Fibroblast of lung (primary cell): ENCODE results near the gene MAP1LC3B. TPM values are rescaled to one million over a fixed set of nuclear protein-coding genes. Genes with fewer than 3 reads are reported as not detected.
"Not testable (repeated sequence)": the region's sequence is repeated elsewhere in the genome, so short reads cannot be mapped to it uniquely, and the experiment has no call there.

ENCODE experiments used
- DNase-seq, 2 donors: peaks; one replicate each; pipeline versions ENCODE4 v3.0.0 to v3.0.0-alpha.2; 2010; ENCODE audit warnings: low read depth in 2 of 2
- H2AFZ ChIP-seq: 2 replicates; pipeline ENCODE4 v1.5.1; 2012; ENCODE audit warnings: low read length, control low read depth, inconsistent platforms
- H3K27ac ChIP-seq: 2 replicates; pipeline ENCODE4 v1.5.1; 2011; ENCODE audit warnings: low read length, control low read depth; ENCODE audit not compliant: insufficient read depth
- H3K27me3 ChIP-seq: 2 replicates; pipeline ENCODE4 v1.5.1; 2011; ENCODE audit warnings: mild to moderate bottlenecking, low read length; ENCODE audit not compliant: control insufficient read depth, insufficient read depth
- H3K36me3 ChIP-seq: 2 replicates; pipeline ENCODE4 v1.5.1; 2011; ENCODE audit warnings: low read length; ENCODE audit not compliant: control insufficient read depth, insufficient read depth
- H3K4me1 ChIP-seq: 2 replicates; pipeline ENCODE4 v1.5.1; 2011; ENCODE audit warnings: low read length; ENCODE audit not compliant: control insufficient read depth, insufficient read depth; ENCODE audit errors: extremely low read depth
- H3K4me2 ChIP-seq: 2 replicates; pipeline ENCODE4 v1.5.1; 2011; ENCODE audit warnings: low read length, control low read depth; ENCODE audit not compliant: insufficient read depth; ENCODE audit errors: extremely low read depth
- H3K4me3 ChIP-seq, 4 experiments: fragments of 200-600 bp in 1 of 4; sonication (generic) in 1 of 4; replicated peaks in 1 of 4; 2 replicates each; pipeline ENCODE4 v1.5.1; 2011 to 2016; ENCODE audit warnings: low read length in 4 of 4, low read depth in 3 of 4, mild to moderate bottlenecking in 3 of 4, control low read depth in 2 of 4, inconsistent platforms in 1 of 4, mixed read lengths in 1 of 4; ENCODE audit not compliant: insufficient read depth in 1 of 4; ENCODE audit errors: control extremely low read depth in 1 of 4
- H3K79me2 ChIP-seq: 2 replicates; pipeline ENCODE4 v1.5.1; 2012; ENCODE audit warnings: mild to moderate bottlenecking, low read length, inconsistent platforms; ENCODE audit not compliant: control insufficient read depth, insufficient read depth
- H3K9ac ChIP-seq: 2 replicates; pipeline ENCODE4 v1.5.1; 2011; ENCODE audit warnings: mild to moderate bottlenecking, low read length, control low read depth; ENCODE audit not compliant: insufficient read depth
- H3K9me3 ChIP-seq: 2 replicates; pipeline ENCODE4 v1.5.1; 2012; ENCODE audit warnings: low read depth, low read length; ENCODE audit not compliant: control insufficient read depth, insufficient read depth
- H4K20me1 ChIP-seq: 2 replicates; pipeline ENCODE4 v1.5.1; 2011; ENCODE audit warnings: low read length; ENCODE audit not compliant: control insufficient read depth, insufficient read depth; ENCODE audit errors: extremely low read depth
- EZH2 ChIP-seq: IDR thresholded peaks from 2 replicates; pipeline ENCODE4 v1.5.1; 2012; ENCODE audit warnings: low read length, control low read depth, mild to moderate bottlenecking; ENCODE audit errors: missing control alignments
- polyA plus RNA-seq, 2 donors: library from polyadenylated mRNA; depleted of rRNA in 1 of 2; stranded (reverse) in 1 of 2; unstranded in 1 of 2; fragments of >200 nt; gene quantifications; 2 replicates each; pipeline ENCODE4 v1.2.1, GENCODE V29; 2011 to 2012; ENCODE audit warnings: missing spikeins in 1 of 2
- total RNA-seq: library from RNA; depleted of rRNA; stranded (reverse); fragments of >200 nt; gene quantifications from 2 replicates; pipeline ENCODE4 v1.2.1, GENCODE V29; 2014
- TF ChIP-seq, protein P1 (sequence below), 2 donors: IDR thresholded peaks in 1 of 2; conservative IDR thresholded peaks in 1 of 2; 1 replicate in 1 of 2; 2 replicates in 1 of 2; pipeline ENCODE4 v1.5.1; 2011 to 2012; ENCODE audit warnings: low read length in 2 of 2, control low read depth in 1 of 2, inconsistent platforms in 1 of 2, low read depth in 1 of 2, mild to moderate bottlenecking in 1 of 2

Gene MAP1LC3B
- total and polyA plus RNA-seq, 2 donors (not counting 1 experiment from before 2014, with no cell fraction given), result 41.1 to 67.6 TPM

DNA sequence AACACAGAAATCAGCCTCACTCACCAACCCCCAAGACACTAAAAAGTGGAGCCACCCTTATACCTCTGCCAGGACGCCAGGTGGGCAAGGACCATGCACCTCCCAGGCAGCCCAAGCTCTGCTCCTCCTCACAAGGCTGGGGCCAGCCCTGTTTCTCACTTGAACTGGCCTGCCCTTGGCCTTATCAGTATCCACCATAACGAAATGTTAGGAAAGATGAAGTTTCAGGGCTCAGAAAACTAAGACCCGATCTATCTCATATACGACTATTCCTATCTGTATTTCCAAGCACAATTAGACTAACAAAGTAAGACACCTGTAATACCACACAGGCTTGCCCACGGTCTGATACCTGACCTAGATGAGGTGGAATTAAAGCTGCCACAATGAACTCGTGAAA is 15.5 kb upstream of the MAP1LC3B start:
- Histone ChIP-seq H3K79me2 (peaks cover 71% of the 10 kb centered on the region), H3K36me3 (no peaks in the 10 kb centered on the region), H3K9me3 (no peaks in the 10 kb centered on the region), H4K20me1 (no peaks in the 10 kb centered on the region), H3K27me3 (no peaks in the 10 kb centered on the region), H3K4me2 (no peak overlapping the region), H3K4me3 (no peak overlapping the region), H2AFZ (no peak overlapping the region), H3K4me1 (peaks cover 9% of the 10 kb centered on the region), H3K27ac (no peak overlapping the region), H3K9ac (no peak overlapping the region)
- DNase-seq, result no peak
- TF ChIP-seq EZH2, result no peak
- TF ChIP-seq, protein P1, sequence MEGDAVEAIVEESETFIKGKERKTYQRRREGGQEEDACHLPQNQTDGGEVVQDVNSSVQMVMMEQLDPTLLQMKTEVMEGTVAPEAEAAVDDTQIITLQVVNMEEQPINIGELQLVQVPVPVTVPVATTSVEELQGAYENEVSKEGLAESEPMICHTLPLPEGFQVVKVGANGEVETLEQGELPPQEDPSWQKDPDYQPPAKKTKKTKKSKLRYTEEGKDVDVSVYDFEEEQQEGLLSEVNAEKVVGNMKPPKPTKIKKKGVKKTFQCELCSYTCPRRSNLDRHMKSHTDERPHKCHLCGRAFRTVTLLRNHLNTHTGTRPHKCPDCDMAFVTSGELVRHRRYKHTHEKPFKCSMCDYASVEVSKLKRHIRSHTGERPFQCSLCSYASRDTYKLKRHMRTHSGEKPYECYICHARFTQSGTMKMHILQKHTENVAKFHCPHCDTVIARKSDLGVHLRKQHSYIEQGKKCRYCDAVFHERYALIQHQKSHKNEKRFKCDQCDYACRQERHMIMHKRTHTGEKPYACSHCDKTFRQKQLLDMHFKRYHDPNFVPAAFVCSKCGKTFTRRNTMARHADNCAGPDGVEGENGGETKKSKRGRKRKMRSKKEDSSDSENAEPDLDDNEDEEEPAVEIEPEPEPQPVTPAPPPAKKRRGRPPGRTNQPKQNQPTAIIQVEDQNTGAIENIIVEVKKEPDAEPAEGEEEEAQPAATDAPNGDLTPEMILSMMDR (conservative IDR thresholded peaks at IDR 0.05 in 1 of 2, IDR thresholded peaks at IDR 0.05 in 1 of 2; ENCODE audit: low read depth in 1 of 2, low read length in 2 of 2), result no peak

DNA sequence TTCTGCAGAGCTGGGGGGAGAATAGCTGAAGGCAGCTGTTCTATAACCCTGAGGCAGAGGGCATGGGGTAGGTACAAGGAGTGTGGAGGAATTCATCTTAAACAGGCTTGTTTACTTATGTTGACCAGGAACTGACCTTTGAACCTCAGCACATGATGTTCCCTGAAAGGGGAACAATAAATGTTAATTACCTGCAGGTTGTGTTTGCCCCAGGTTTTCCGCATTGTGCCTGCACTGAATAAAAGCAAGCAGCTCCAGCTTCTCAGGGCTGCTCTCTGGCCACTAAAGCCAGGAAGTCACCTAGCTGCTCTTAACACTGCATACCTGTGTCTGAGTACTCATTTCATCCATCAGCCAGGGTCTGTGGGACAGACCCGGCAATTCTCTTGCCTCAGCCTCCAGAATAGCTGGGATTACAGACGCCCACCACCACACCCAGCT is 12.8 kb upstream of the MAP1LC3B start:
- H4K20me1 ChIP-seq, H3K36me3 ChIP-seq, H3K27me3 ChIP-seq, H3K9ac ChIP-seq, H2AFZ ChIP-seq, H3K4me3 ChIP-seq, H3K4me2 ChIP-seq, H3K9me3 ChIP-seq, H3K27ac ChIP-seq, DNase-seq: not testable (repeated sequence)
- Histone ChIP-seq H3K79me2 (peaks cover 69% of the 10 kb centered on the region), H3K4me1 (peaks cover 10% of the 10 kb centered on the region)

DNA sequence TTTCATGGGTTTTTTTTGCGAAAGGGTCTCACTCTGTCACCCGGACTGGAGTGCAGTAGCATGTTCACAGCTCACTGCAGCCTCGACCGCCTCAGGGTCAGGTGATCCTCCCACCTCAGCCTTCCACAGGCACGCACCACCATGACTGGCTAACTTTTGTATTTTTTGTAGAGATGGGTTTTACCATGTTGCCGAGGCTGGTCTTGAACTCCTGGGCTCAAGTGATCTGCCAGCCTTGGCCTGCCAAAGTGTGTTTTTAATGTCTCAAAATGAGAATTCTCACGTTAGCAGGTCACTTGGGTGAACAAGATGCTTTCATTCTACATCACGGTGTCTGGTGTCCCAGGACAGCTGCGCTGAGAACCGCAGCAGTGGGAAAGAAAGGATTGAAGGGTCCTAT is 11.7 kb upstream of the MAP1LC3B start:
- Histone ChIP-seq H3K27me3 (no peaks in the 10 kb centered on the region), H3K27ac (no peak overlapping the region), H3K4me3 (peak overlapping the region in 2 of 4 experiments; percentile 76 to 77), H4K20me1 (no peaks in the 10 kb centered on the region), H3K4me2 (peak overlapping the region; percentile 97), H2AFZ (no peak overlapping the region), H3K4me1 (peaks cover 10% of the 10 kb centered on the region), H3K9ac (no peak overlapping the region), H3K79me2 (peaks cover 66% of the 10 kb centered on the region), H3K36me3 (no peaks in the 10 kb centered on the region), H3K9me3 (no peaks in the 10 kb centered on the region)
- TF ChIP-seq, protein P1 (conservative IDR thresholded peaks at IDR 0.05 in 1 of 2, IDR thresholded peaks at IDR 0.05 in 1 of 2; ENCODE audit: low read depth in 1 of 2, low read length in 2 of 2), result no peak
- TF ChIP-seq EZH2, result no peak
- no peak for DNase-seq
